Suppressor macrophage (primary cell): ENCODE data around the gene GRPEL1.
A peak's percentile ranks its signal among the peaks of the same experiment; 100 is the strongest.
"Not testable (repeated sequence)": the region's sequence is repeated elsewhere in the genome, so short reads cannot be mapped to it uniquely, and the experiment has no call there.

Experiments used
- DNase-seq, 4 experiments: peaks; one replicate each; pipeline ENCODE4 v3.0.0-alpha.2; 2020 to 2022

Gene GRPEL1

DNA sequence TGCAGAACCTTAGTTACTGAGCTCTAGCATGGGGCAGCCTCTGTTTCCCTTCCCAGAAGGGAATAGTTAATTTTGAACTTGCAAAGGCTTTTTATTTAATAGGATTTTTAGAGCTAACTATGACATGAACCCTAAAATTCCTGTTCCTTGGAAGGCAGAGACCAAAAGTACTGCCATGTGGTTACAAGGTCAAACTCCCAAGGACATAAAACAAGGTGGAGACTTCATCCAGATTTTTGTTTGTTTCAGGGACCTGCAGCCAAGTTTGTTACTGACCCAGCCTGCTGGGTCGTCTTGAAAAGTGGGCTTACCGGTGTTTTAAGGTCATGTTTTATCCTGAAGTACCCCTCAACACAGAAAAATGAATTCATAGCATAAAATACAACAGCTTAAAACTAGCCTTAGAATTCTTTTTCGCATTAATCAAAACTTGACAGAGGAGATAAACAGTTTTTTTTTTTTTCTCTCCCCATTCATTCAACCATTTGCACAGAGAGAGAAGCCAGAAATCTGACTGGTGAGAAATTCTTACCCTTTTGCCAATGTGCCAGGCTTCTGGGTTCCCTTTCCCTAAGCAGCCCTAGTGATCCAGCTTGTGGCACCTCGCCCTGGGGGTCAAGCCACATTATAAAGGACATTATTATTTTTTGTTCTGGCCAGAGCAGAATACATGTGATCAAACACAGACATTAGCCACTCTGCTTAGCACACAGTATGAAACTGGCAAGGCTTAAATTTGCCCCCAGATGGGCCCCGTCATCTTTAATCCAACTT lies 21.5 kb upstream of the GRPEL1 start:
- no peak for DNase-seq

GRCh38 chr4:7087036-7087435 lies 19.2 kb upstream of the GRPEL1 start:
- no peak for DNase-seq

- DNase-seq = no peak
Observed at GRCh38 chr4:7086384-7086783, 18.5 kb upstream of the GRPEL1 start.

DNA sequence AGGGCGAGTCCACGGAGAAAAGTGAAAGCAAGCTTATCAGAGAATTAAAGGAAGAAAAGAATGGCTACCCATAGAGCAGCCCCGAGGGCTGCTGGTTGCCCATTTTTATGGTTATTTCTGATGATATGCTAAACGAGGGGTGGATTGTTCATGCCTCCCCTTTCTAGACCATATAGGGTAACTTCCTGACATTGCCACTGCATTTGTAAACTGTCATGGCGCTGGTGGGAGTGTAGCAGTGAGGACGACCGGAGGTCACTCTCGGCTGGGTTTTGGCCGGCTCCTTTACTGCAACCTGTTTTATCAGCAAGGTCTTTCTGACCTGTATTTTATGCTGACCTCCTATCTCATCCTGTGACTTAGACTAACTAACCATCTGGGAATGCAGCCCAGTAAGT lies 16.7 kb upstream of the GRPEL1 start:
- DNase-seq = not testable (repeated sequence)

DNA sequence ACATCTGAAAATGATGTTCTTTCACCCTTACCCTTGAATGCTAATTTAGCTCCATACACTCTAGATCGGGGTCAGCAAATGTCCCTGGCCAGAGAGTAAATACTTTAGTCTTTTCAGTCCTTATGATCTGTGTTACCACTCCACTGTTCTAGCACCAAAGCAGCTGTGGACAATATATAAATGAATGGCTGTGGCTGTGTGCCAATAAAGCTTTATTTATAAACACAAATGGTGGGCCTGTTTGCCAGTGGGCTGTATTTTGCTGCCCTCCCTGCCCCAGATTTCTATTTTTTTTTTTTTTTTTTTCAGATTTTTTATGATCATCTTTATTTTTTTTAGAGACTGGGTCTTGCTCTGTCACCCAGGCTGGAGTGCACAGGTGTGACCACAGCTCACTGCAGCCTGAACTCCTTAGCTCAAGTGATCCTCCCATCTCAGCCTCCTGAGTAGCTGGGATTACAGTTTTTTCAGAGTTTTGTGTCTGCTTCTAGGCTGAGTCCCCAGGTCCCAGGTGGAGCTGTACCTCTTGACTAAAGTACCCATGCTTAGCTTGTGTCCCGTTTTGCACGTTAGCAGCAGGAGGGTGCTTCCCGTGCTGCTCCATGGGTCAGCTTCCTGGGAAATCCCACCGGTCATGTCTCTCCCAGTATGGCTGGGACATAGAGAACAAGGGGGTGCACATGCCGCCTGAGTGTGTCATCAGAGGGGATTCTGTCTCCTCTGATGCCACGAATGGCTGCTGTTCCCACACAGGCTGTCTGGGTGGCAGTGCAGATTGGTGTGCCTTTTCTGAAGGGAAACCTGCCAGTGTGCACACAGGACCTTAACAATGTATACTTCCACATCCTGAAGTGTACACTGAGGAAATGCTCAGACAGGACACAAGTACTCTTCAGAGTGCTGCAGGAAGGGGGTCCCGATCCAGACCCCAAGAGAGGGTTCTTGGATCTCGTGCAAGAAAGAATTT lies 16.0 kb upstream of the GRPEL1 start:
- DNase-seq = no peak

- not testable (repeated sequence) for DNase-seq
Observed at GRCh38 chr4:7079909-7080308, 12.0 kb upstream of the GRPEL1 start.

DNA sequence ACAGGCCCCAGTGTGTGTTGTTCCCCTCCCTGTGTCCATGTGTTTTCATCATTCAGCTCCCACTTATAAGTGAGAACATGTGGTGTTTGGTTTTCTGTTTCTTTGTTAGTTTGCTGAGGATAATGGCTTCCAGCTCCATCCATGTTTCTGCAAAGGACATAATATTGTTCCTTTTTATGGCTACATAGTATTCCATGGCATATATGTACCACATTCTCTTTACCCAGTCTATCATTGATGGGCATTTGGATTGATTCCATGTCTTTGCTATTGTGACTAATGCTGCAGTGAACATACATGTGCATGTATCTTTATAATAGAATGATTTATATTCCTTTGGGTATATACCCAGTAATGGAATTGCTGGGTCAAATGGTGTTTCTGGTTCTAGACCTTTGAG lies 11.6 kb upstream of the GRPEL1 start:
- not testable (repeated sequence) for DNase-seq

GRCh38 chr4:7078025-7078424 lies 10.2 kb upstream of the GRPEL1 start:
- no peak for DNase-seq

GRCh38 chr4:7077371-7077770 lies 9.5 kb upstream of the GRPEL1 start:
- no peak for DNase-seq

DNA sequence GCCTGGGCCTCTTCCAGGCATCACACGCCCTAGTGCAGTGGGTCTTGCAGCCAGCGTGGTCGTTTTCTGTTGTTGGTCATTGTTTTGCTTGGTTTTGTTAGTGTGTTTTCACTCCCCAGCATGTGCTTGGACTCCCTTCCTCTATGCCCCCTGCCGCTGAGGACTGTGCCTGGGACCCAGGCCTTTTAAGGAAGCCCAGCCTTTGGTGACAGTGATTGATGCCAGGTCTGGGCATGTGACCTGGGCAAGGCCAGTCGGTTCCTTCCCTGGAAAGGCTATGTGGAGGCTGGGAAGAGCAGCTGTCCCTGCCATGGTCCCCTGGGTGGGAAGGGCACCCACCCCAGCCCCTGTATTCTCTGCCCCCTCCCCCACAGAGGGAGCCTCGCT lies 8.8 kb upstream of the GRPEL1 start:
- DNase-seq = no peak

GRCh38 chr4:7075962-7076695 lies 8.3 kb upstream of the GRPEL1 start:
- DNase-seq = no peak

DNA sequence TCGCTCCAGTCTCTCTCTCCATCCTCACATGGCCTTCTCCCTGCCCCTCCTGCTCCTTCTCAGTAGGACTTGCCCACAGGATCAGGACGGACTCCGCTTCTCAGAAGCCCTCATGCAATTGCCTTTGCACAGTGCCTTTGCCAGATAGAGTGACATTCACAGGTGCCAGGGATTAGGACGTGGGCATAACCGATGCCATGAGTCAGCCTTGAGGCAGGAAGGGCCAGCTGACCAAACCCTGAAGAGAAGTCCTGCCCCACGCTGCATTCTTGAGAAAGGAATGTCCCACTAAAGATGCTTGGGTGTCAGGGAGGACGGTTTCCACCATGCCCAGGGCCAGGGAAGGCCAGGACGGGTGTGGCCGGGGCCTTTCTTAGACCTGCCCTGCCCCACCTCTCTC lies 6.6 kb upstream of the GRPEL1 start:
- no peak for DNase-seq

- DNase-seq = peak in 3 of 4 experiments; percentile 28 to 48 (median 34)
Observed at GRCh38 chr4:7073526-7074390, 5.9 kb upstream of the GRPEL1 start.

GRCh38 chr4:7073059-7073458 lies 5.2 kb upstream of the GRPEL1 start:
- no peak for DNase-seq

- DNase-seq = peak; percentile 87 to 91 (median 88)
Observed at GRCh38 chr4:7070729-7071511, 3.1 kb upstream of the GRPEL1 start.

GRCh38 chr4:7068883-7069282 lies 1.0 kb upstream of the GRPEL1 start:
- DNase-seq = peak in 1 of 4 experiments; percentile 44

DNA sequence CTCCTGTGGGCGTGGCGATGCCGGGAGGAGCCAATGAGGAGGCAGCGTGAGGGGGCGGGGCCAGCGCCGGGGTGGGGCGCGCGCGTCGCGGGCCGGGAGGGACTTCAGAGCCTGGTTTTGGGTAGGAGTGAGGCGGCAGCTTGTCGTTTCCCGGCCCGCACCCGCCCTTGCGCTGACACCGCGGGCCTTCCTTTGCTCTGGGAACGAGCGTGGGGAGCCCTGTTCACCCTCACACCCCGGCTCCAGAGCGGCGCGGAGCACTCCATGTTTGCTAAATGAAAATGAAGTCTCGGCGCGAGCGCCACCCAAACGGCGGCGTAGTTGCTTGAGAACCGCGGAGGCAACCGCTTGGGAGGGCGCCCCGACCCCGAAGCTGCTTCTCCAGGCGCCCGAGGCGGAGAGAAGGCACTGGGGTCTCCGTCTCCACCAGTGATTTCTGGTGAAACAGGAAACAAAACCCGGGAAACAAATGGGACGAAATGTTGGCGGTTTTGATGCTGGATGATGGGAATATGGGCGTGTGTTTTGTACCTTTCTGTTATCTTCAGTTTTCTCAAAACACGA lies 497 bp upstream of the GRPEL1 start:
- DNase-seq = no peak

DNA sequence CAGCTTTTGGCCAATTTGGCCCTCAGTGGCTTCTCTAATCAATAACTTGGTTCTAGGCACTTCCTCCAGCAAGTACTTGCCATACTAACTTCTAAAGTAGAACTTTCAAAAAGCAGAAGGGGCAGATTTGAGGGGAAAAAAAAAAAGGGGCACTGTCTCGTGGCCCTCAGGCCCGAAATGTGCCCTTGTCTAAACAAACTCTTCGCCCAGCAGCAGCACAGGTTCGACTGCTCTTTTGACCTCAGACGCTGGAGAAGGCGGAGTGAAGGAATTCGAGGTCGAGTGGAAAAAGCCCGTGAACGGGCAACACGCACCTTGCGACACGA lies 775 bp downstream of the GRPEL1 start:
- DNase-seq = peak in 1 of 4 experiments; percentile 63

DNA sequence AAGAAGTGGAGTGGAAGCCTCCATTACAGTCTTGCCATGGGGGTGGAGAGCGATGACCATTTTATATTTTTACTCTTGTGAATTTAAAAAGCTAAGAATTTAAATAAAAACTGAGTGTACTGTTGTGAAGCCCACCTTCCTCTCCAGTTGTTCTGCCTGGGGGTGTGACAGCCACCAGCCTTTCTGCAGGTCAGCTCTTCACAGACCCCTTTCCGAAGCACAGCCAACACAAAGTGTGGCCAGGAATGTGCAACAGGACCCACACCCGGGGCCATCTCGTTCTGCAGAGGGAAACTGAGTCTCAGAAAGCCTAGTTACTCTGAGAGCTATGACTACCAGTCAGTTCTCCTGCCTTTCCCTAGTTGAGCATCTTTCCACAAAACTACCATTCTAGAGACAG lies 1.4 kb downstream of the GRPEL1 start:
- no peak for DNase-seq

DNA sequence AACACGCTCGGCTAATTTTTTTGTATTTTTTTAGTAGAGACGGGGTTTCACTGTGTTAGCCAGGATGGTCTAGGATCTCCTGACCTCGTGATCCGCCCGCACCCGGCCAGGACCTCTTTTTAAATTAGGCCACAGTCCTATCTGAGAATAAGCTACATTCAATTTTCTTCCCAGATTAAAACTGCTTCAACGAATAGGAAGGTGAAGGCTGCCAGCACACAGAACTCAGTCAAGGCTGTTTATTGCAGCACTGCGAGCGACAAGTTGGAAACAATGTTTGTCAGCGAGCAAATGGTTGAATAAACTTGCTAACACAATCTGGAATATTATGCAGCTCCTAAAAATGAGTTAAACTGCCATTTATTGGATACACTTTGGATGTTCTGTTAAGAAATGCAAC lies 1.9 kb downstream of the GRPEL1 start:
- no peak for DNase-seq

- no peak for DNase-seq
Observed at GRCh38 chr4:7063362-7063761, 4.5 kb downstream of the GRPEL1 start.
